DMS114 treated with DMSO at 0.1 percent for 48 hours (cell line): ENCODE measurements around the gene MRPL12.

Experiments
- DNase-seq: peaks from one replicate; lab custom pipeline; 2025; ENCODE audit not compliant: unreplicated experiment; lab: John Stamatoyannopoulos, UW

The MRPL12 gene

GRCh38 chr17:81682565-81683207 lies 20.5 kb upstream of the MRPL12 start:
- no peak for DNase-seq

GRCh38 chr17:81683208-81683583 lies 20.0 kb upstream of the MRPL12 start:
- no peak for DNase-seq

- DNase-seq, result peak; percentile 97
These were observed 19.4 kb upstream of the MRPL12 start, which contains the start of the genes ARL16 and HGS for GRCh38 chr17:81683584-81684441. ARL16 (minus strand) TSS chr17:81683797; CDS start chr17:81683753, 44 bp downstream. HGS (plus strand) TSS chr17:81684011; CDS start chr17:81684067, 56 bp downstream.

- DNase-seq, result no peak
These were observed 18.7 kb upstream of the MRPL12 start for GRCh38 chr17:81684442-81684911.

- DNase-seq, result no peak
These were observed 18.1 kb upstream of the MRPL12 start for GRCh38 chr17:81685108-81685507.

GRCh38 chr17:81686614-81687013 lies 16.6 kb upstream of the MRPL12 start:
- no peak for DNase-seq

- no peak for DNase-seq
These were observed 15.2 kb upstream of the MRPL12 start for GRCh38 chr17:81687770-81688541.

GRCh38 chr17:81688616-81689015 lies 14.6 kb upstream of the MRPL12 start:
- DNase-seq, result no peak

- no peak for DNase-seq
These were observed 13.1 kb upstream of the MRPL12 start for GRCh38 chr17:81690066-81690465.

- no peak for DNase-seq
These were observed 12.6 kb upstream of the MRPL12 start for GRCh38 chr17:81690549-81690948.

- no peak for DNase-seq
These were observed 12.0 kb upstream of the MRPL12 start for GRCh38 chr17:81691196-81691595.

GRCh38 chr17:81691608-81692007 lies 11.6 kb upstream of the MRPL12 start:
- no peak for DNase-seq

- DNase-seq, result no peak
These were observed 9.5 kb upstream of the MRPL12 start for GRCh38 chr17:81693509-81694210.

- no peak for DNase-seq
These were observed 8.4 kb upstream of the MRPL12 start for GRCh38 chr17:81694810-81695209.

- DNase-seq, result no peak
These were observed 8.0 kb upstream of the MRPL12 start for GRCh38 chr17:81695211-81695610.

- DNase-seq, result no peak
These were observed 7.4 kb upstream of the MRPL12 start for GRCh38 chr17:81695801-81696200.

GRCh38 chr17:81696218-81696941 lies 6.8 kb upstream of the MRPL12 start:
- no peak for DNase-seq

GRCh38 chr17:81697261-81698044 lies 5.7 kb upstream of the MRPL12 start:
- no peak for DNase-seq
